Tibial nerve (tissue), 4 donors: ENCODE data around the gene ELOB. TPM values are rescaled to one million over a fixed set of nuclear protein-coding genes. Genes with fewer than 3 reads are reported as not detected.

ENCODE experiments used
- DNase-seq, 2 donors: peaks; one replicate each; pipeline ENCODE4 v3.0.0-alpha.2; 2019; ENCODE audit warnings: low spot score in 2 of 2
- H3K27ac ChIP-seq, 4 donors: fragments of 200-600 bp; sonication (generic) in 3 of 4; one replicate each; pipeline ENCODE4 v1.5.1; 2017 to 2019; ENCODE audit warnings: mild to moderate bottlenecking in 1 of 4
- H3K27me3 ChIP-seq, 2 donors: fragments of 200-600 bp; sonication (generic) in 1 of 2; one replicate each; pipeline versions ENCODE4 v1.5.1 to v1.6.0; 2017 to 2019
- H3K36me3 ChIP-seq, 3 donors: fragments of 200-600 bp; sonication (generic); one replicate each; pipeline ENCODE4 v1.5.1; 2018 to 2019
- H3K4me1 ChIP-seq, 4 donors: fragments of 200-600 bp; sonication (generic) in 3 of 4; one replicate each; pipeline ENCODE4 v1.5.1; 2017 to 2019
- H3K4me3 ChIP-seq, 4 donors: fragments of 200-600 bp; sonication (generic) in 3 of 4; one replicate each; pipeline ENCODE4 v1.5.1; 2017 to 2019; ENCODE audit warnings: mild to moderate bottlenecking in 1 of 4, moderate library complexity in 1 of 4
- H3K9me3 ChIP-seq, 4 donors: fragments of 200-600 bp; sonication (generic) in 3 of 4; one replicate each; pipeline ENCODE4 v1.5.1; 2017 to 2019
- EP300 ChIP-seq, 2 donors: sonication (generic); formaldehyde crosslinking; IDR thresholded peaks; one replicate each; pipeline ENCODE4 v1.6.1; 2017; ENCODE audit warnings: antibody characterized with exemption in 2 of 2, mild to moderate bottlenecking in 1 of 2
- POLR2A ChIP-seq, 2 donors: fragments of 450-650 bp; IDR thresholded peaks; one replicate each; pipeline ENCODE4 v1.6.1; 2017; ENCODE audit warnings: antibody characterized with exemption in 2 of 2, mild to moderate bottlenecking in 2 of 2, moderate library complexity in 2 of 2
- WGBS, 2 donors: methylation state at CpG; one replicate each; pipeline ENCODE4 v1.1.5; 2018; 5-methylcytosine and 5-hydroxymethylcytosine counted together
- total RNA-seq, 4 donors: library from RNA; depleted of rRNA; stranded (reverse); fragments of >200 nt; gene quantifications; one replicate each; pipeline ENCODE4 v1.1.0, GENCODE V29; 2016
- TF ChIP-seq, protein P1 (sequence below), 5 experiments: fragments of 200-600 bp in 3 of 5; fragments of 450-650 bp in 2 of 5; sonication (generic) in 3 of 5; IDR thresholded peaks; one replicate each; pipeline ENCODE4 v1.5.1; 2016 to 2019; ENCODE audit warnings: antibody characterized with exemption in 5 of 5, mild to moderate bottlenecking in 3 of 5, moderate library complexity in 2 of 5

ELOB gene
- 100 to 1,000 TPM; 293 to 759 (median 513) TPM for total RNA-seq

- Histone ChIP-seq H3K27ac (peak within 1 kb of the TSS; percentile 99 to 100 (median 100)), H3K4me3 (peak within 1 kb of the TSS; percentile 96 to 100 (median 98)), H3K9me3 (no peaks in the 10 kb centered on the region), H3K4me1 (peaks cover 0 to 60% (median 25%) of the 10 kb centered on the region in 4 donors), H3K27me3 (no peaks in the 10 kb centered on the region), H3K36me3 (peaks cover 0 to 23% (median 0%) of the 10 kb centered on the region in 3 donors)
- WGBS, 2 donors = 0% methylated on average over 40 of the region's 70 CpGs; no CpG with 5 or more reads in 1 of the 2 donors
- DNase-seq = peak; percentile 82 to 84
- peak in 1 of 2 donors; percentile 98 for TF ChIP-seq EP300 (IDR thresholded peaks at IDR 0.05)
- peak; percentile 71 to 91 for TF ChIP-seq POLR2A (IDR thresholded peaks at IDR 0.05)
- TF ChIP-seq, protein P1, sequence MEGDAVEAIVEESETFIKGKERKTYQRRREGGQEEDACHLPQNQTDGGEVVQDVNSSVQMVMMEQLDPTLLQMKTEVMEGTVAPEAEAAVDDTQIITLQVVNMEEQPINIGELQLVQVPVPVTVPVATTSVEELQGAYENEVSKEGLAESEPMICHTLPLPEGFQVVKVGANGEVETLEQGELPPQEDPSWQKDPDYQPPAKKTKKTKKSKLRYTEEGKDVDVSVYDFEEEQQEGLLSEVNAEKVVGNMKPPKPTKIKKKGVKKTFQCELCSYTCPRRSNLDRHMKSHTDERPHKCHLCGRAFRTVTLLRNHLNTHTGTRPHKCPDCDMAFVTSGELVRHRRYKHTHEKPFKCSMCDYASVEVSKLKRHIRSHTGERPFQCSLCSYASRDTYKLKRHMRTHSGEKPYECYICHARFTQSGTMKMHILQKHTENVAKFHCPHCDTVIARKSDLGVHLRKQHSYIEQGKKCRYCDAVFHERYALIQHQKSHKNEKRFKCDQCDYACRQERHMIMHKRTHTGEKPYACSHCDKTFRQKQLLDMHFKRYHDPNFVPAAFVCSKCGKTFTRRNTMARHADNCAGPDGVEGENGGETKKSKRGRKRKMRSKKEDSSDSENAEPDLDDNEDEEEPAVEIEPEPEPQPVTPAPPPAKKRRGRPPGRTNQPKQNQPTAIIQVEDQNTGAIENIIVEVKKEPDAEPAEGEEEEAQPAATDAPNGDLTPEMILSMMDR (IDR thresholded peaks at IDR 0.05) = peak in 1 of 5 experiments; percentile 50
These were observed at the start of gene ELOB for GRCh38 chr16:2777231-2777902. ELOB (minus strand) TSS chr16:2777280; CDS start chr16:2777239, 41 bp downstream.

DNA sequence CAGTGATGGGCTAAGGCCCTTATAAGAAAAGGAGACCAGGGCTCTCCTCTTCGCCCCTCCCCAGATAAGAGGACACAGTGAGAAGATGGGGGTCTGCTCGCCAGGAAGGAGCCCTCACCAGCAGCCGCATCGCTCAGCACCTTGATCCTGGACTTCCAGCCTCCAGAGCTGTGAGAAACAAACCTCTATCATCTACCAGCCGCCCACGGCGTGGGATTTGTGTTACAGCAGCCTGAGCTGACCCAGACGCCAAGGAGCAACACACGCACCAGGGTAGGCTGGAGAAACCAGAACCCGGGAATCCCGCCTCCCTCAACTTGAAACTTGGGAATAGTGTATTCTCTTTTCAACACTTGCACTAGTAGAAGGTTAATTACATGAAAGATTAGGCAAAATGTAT lies 48.8 kb upstream of the ELOB start:
- no peaks in the 10 kb centered on the region for H3K4me1 ChIP-seq
- H3K36me3 ChIP-seq = no peaks in the 10 kb centered on the region
- DNase-seq = peak in 1 of 2 donors; percentile 3
- WGBS, 2 donors = 68 to 71% methylated on average over 11 of the region's 11 CpGs
- no peak overlapping the region for H3K4me3 ChIP-seq
- TF ChIP-seq POLR2A (IDR thresholded peaks at IDR 0.05) (no peak), EP300 (IDR thresholded peaks at IDR 0.05) (no peak)
- TF ChIP-seq, protein P1 (IDR thresholded peaks at IDR 0.05) = no peak
- H3K27me3 ChIP-seq = peaks cover 0 to 39% of the 10 kb centered on the region in 2 donors
- no peaks in the 10 kb centered on the region for H3K9me3 ChIP-seq
- no peak overlapping the region for H3K27ac ChIP-seq

- WGBS, 2 donors = 82 to 83% methylated on average over 16 to 26 of the region's 26 CpGs
- Histone ChIP-seq H3K36me3 (no peaks in the 10 kb centered on the region), H3K4me3 (no peak overlapping the region), H3K4me1 (no peaks in the 10 kb centered on the region), H3K9me3 (no peaks in the 10 kb centered on the region), H3K27me3 (peaks cover 0 to 33% of the 10 kb centered on the region in 2 donors), H3K27ac (no peak overlapping the region)
- TF ChIP-seq, protein P1 (IDR thresholded peaks at IDR 0.05) = no peak
- TF ChIP-seq EP300 (IDR thresholded peaks at IDR 0.05) = no peak
- no peak for TF ChIP-seq POLR2A (IDR thresholded peaks at IDR 0.05)
- peak in 1 of 2 donors; percentile 10 for DNase-seq
These were observed 48.1 kb upstream of the ELOB start for GRCh38 chr16:2825049-2825742.

DNA sequence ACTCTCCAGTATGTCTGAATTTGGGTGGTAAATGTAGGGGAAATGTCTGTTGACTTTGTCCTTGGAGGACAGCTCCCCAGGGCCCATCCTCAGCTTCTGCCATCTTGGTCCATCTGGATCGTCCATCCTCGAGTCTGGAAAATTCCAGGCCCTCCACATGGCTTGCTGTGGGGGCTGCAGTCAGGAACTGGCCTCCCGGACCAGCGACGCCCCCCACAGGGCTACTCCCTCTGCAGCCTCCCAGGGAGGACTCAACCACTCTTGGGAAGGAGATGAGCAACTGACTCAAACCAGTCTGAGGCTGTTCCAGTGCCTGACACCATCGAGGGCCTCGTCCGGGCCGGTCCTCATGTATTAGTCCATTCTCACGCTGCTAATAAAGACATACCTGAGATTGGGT lies 47.5 kb upstream of the ELOB start:
- Histone ChIP-seq H3K27ac (no peak overlapping the region), H3K9me3 (no peaks in the 10 kb centered on the region), H3K27me3 (peaks cover 0 to 33% of the 10 kb centered on the region in 2 donors), H3K4me1 (no peaks in the 10 kb centered on the region), H3K4me3 (no peak overlapping the region), H3K36me3 (no peaks in the 10 kb centered on the region)
- TF ChIP-seq POLR2A (IDR thresholded peaks at IDR 0.05) = no peak
- WGBS, 2 donors = 72 to 84% methylated on average over 10 of the region's 10 CpGs
- DNase-seq = peak in 1 of 2 donors; percentile 8

DNA sequence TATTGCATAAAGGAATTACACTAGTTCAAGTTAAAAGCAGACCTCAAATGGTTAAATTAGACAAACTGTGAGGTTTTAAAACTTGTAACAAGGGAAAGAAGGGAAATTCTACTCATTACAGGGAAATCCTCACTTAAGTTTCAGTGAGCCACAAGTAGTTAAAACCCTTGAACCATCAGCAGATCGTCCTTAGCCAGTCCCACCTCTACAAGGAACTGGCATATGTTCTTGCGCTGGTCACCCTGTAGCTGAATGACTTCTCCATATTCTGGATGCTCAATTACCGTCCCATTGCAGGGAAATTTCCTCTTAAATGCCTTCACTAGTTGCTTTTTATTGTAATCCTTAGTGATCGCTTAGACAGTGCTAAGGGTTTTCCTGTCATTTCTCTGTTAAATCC lies 45.4 kb upstream of the ELOB start:
- H3K36me3 ChIP-seq = no peaks in the 10 kb centered on the region
- 51 to 52% methylated on average over 4 of the region's 4 CpGs for WGBS, 2 donors
- no peak for TF ChIP-seq EP300 (IDR thresholded peaks at IDR 0.05)
- TF ChIP-seq, protein P1 (IDR thresholded peaks at IDR 0.05) = no peak
- DNase-seq = no peak
- no peak overlapping the region for H3K4me3 ChIP-seq
- H3K27me3 ChIP-seq = peaks cover 0 to 43% of the 10 kb centered on the region in 2 donors
- no peaks in the 10 kb centered on the region for H3K9me3 ChIP-seq
- H3K27ac ChIP-seq = no peak overlapping the region
- H3K4me1 ChIP-seq = no peaks in the 10 kb centered on the region
